ENCODE results near the gene RIPPLY3. TPM values are rescaled to one million over a fixed set of nuclear protein-coding genes. Genes with fewer than 3 reads are reported as not detected.

RIPPLY3 gene
- total and polyA plus RNA-seq, 7 experiments from 2014 or later, result not detected

GRCh38 chr21:37039411-37040075 is 33.0 kb downstream of the RIPPLY3 start:
- no peak overlapping the region for H3K27ac ChIP-seq (ENCODE audit: low read depth, low read length)
- intact Hi-C loops (cut with micrococcal nuclease), result no loop called here
- Mint-ChIP-seq H3K4me1 (peaks cover 0 to 4% (median under 1%) of the 10 kb centered on the region in 7 donors), H3K27ac (no peak overlapping the region), H3K27me3 (peaks cover 0 to 3% (median 0%) of the 10 kb centered on the region in 5 donors), H3K4me3 (no peak overlapping the region), H3K36me3 (no peaks in the 10 kb centered on the region), H3K9me3 (no peaks in the 10 kb centered on the region)
- H3K4me3 ChIP-seq (ENCODE audit: low read length), result no peak overlapping the region
- ATAC-seq, result no peak
- no peaks in the 10 kb centered on the region for H3K9me3 ChIP-seq (ENCODE audit: control insufficient read depth in 2 of 3, low read length in 3 of 3)
- POLR2A ChIA-PET, result no interaction called here
- H3K36me3 ChIP-seq (ENCODE audit: control insufficient read depth in 2 of 3, insufficient read depth in 3 of 3, low read length in 3 of 3), result no peaks in the 10 kb centered on the region
- no peaks in the 10 kb centered on the region for H3K27me3 ChIP-seq (ENCODE audit: control insufficient read depth in 2 of 2, insufficient read depth in 2 of 2, low read length in 2 of 2)
- peaks cover 0 to under 1% of the 10 kb centered on the region in 2 donors for H3K4me1 ChIP-seq (ENCODE audit: control insufficient read depth in 2 of 2, insufficient read depth in 2 of 2, low read length in 2 of 2)
- DNase-seq, result no peak
- CTCF ChIA-PET, result no interaction called here

- no peaks in the 10 kb centered on the region for H3K9me3 Mint-ChIP-seq
- no peak for ATAC-seq
- peaks cover 5 to 6% of the 10 kb centered on the region in 2 donors for H3K4me1 ChIP-seq (ENCODE audit: control insufficient read depth in 2 of 2, insufficient read depth in 2 of 2, low read length in 2 of 2)
- no peak overlapping the region for H3K27ac Mint-ChIP-seq
- no peaks in the 10 kb centered on the region for H3K27me3 ChIP-seq (ENCODE audit: control insufficient read depth in 2 of 2, insufficient read depth in 2 of 2, low read length in 2 of 2)
- intact Hi-C loops (cut with micrococcal nuclease), result no loop called here
- CTCF ChIA-PET, result no interaction called here
- no peak overlapping the region for H3K4me3 Mint-ChIP-seq
- H3K9me3 ChIP-seq (ENCODE audit: control insufficient read depth in 2 of 3, low read length in 3 of 3), result no peaks in the 10 kb centered on the region
- H3K4me1 Mint-ChIP-seq, result peaks cover 0 to 9% (median 7%) of the 10 kb centered on the region in 7 donors
- H3K36me3 ChIP-seq (ENCODE audit: control insufficient read depth in 2 of 3, insufficient read depth in 3 of 3, low read length in 3 of 3), result no peaks in the 10 kb centered on the region
- no peak overlapping the region for H3K27ac ChIP-seq (ENCODE audit: low read depth, low read length)
- peaks cover 0 to 3% (median 0%) of the 10 kb centered on the region in 5 donors for H3K27me3 Mint-ChIP-seq
- no peak overlapping the region for H3K4me3 ChIP-seq (ENCODE audit: low read length)
- no peak for DNase-seq
- H3K36me3 Mint-ChIP-seq, result no peaks in the 10 kb centered on the region
- POLR2A ChIA-PET, result no interaction called here
Observed at GRCh38 chr21:37040212-37040611, 33.7 kb downstream of the RIPPLY3 start.

GRCh38 chr21:37041706-37042271 is 35.3 kb downstream of the RIPPLY3 start:
- ChIA-PET POLR2A (no interaction called here), CTCF (interaction anchor here (0.8 kb wide), 1 partner anchor 407 kb away, joined by 3 read pairs; no protein-coding TSS in a partner anchor)
- no peak overlapping the region for H3K27ac ChIP-seq (ENCODE audit: low read depth, low read length)
- no peaks in the 10 kb centered on the region for H3K36me3 ChIP-seq (ENCODE audit: control insufficient read depth in 2 of 3, insufficient read depth in 3 of 3, low read length in 3 of 3)
- Mint-ChIP-seq H3K4me1 (peaks cover 0 to 15% (median 14%) of the 10 kb centered on the region in 7 donors), H3K27ac (no peak overlapping the region), H3K27me3 (peaks cover 0 to 9% (median 2%) of the 10 kb centered on the region in 5 donors), H3K9me3 (no peaks in the 10 kb centered on the region), H3K4me3 (no peak overlapping the region), H3K36me3 (no peaks in the 10 kb centered on the region)
- no peaks in the 10 kb centered on the region for H3K27me3 ChIP-seq (ENCODE audit: control insufficient read depth in 2 of 2, insufficient read depth in 2 of 2, low read length in 2 of 2)
- no peak overlapping the region for H3K4me3 ChIP-seq (ENCODE audit: low read length)
- H3K4me1 ChIP-seq (ENCODE audit: control insufficient read depth in 2 of 2, insufficient read depth in 2 of 2, low read length in 2 of 2), result peaks cover 10 to 11% of the 10 kb centered on the region in 2 donors
- DNase-seq (no peak), ATAC-seq (no peak)
- intact Hi-C loops (cut with micrococcal nuclease), result no loop called here
- no peaks in the 10 kb centered on the region for H3K9me3 ChIP-seq (ENCODE audit: control insufficient read depth in 2 of 3, low read length in 3 of 3)

- Histone ChIP-seq H3K27ac (ENCODE audit: low read depth, low read length) (no peak overlapping the region), H3K36me3 (ENCODE audit: control insufficient read depth in 2 of 3, insufficient read depth in 3 of 3, low read length in 3 of 3) (no peaks in the 10 kb centered on the region), H3K4me1 (ENCODE audit: control insufficient read depth in 2 of 2, insufficient read depth in 2 of 2, low read length in 2 of 2) (peaks cover 10 to 11% of the 10 kb centered on the region in 2 donors), H3K9me3 (ENCODE audit: control insufficient read depth in 2 of 3, low read length in 3 of 3) (no peaks in the 10 kb centered on the region), H3K4me3 (ENCODE audit: low read length) (no peak overlapping the region), H3K27me3 (ENCODE audit: control insufficient read depth in 2 of 2, insufficient read depth in 2 of 2, low read length in 2 of 2) (no peaks in the 10 kb centered on the region)
- no peak for DNase-seq
- peaks cover 0 to 15% (median 14%) of the 10 kb centered on the region in 7 donors for H3K4me1 Mint-ChIP-seq
- intact Hi-C loops (cut with micrococcal nuclease), result no loop called here
- no peak for ATAC-seq
- peaks cover 0 to 14% (median 6%) of the 10 kb centered on the region in 5 donors for H3K27me3 Mint-ChIP-seq
- CTCF ChIA-PET, result no interaction called here
- no peak overlapping the region for H3K27ac Mint-ChIP-seq
- H3K36me3 Mint-ChIP-seq, result no peaks in the 10 kb centered on the region
- POLR2A ChIA-PET, result no interaction called here
- no peak overlapping the region for H3K4me3 Mint-ChIP-seq
- peaks cover 0 to 1% (median 0%) of the 10 kb centered on the region in 11 donors for H3K9me3 Mint-ChIP-seq
Observed at GRCh38 chr21:37043818-37044217, 37.3 kb downstream of the RIPPLY3 start.

GRCh38 chr21:37044643-37045042 is 38.1 kb downstream of the RIPPLY3 start:
- Histone ChIP-seq H3K4me1 (ENCODE audit: control insufficient read depth in 2 of 2, insufficient read depth in 2 of 2, low read length in 2 of 2) (peaks cover 10 to 11% of the 10 kb centered on the region in 2 donors), H3K27me3 (ENCODE audit: control insufficient read depth in 2 of 2, insufficient read depth in 2 of 2, low read length in 2 of 2) (no peaks in the 10 kb centered on the region), H3K27ac (ENCODE audit: low read depth, low read length) (no peak overlapping the region), H3K4me3 (ENCODE audit: low read length) (no peak overlapping the region), H3K36me3 (ENCODE audit: control insufficient read depth in 2 of 3, insufficient read depth in 3 of 3, low read length in 3 of 3) (no peaks in the 10 kb centered on the region), H3K9me3 (ENCODE audit: control insufficient read depth in 2 of 3, low read length in 3 of 3) (no peaks in the 10 kb centered on the region)
- Mint-ChIP-seq H3K4me3 (peak overlapping the region in 1 of 10 donors; percentile 24), H3K4me1 (peaks cover 0 to 15% (median 14%) of the 10 kb centered on the region in 7 donors), H3K9me3 (peaks cover 0 to 1% (median 0%) of the 10 kb centered on the region in 11 donors), H3K27ac (peak overlapping the region in 4 of 9 donors; percentile 10 to 88 (median 29)), H3K36me3 (no peaks in the 10 kb centered on the region), H3K27me3 (peaks cover 0 to 17% (median 6%) of the 10 kb centered on the region in 5 donors)
- DNase-seq (no peak), ATAC-seq (no peak)
- CTCF ChIA-PET, result no interaction called here
- POLR2A ChIA-PET, result no interaction called here
- intact Hi-C loops (cut with micrococcal nuclease), result no loop called here

GRCh38 chr21:37045149-37045548 is 38.6 kb downstream of the RIPPLY3 start:
- H3K4me3 Mint-ChIP-seq, result peak overlapping the region in 1 of 10 donors; percentile 24
- H3K4me1 Mint-ChIP-seq, result peaks cover 0 to 15% (median 14%) of the 10 kb centered on the region in 7 donors
- peaks cover 10 to 11% of the 10 kb centered on the region in 2 donors for H3K4me1 ChIP-seq (ENCODE audit: control insufficient read depth in 2 of 2, insufficient read depth in 2 of 2, low read length in 2 of 2)
- H3K36me3 Mint-ChIP-seq, result no peaks in the 10 kb centered on the region
- H3K9me3 Mint-ChIP-seq, result peaks cover 0 to 1% (median 0%) of the 10 kb centered on the region in 11 donors
- H3K4me3 ChIP-seq (ENCODE audit: low read length), result no peak overlapping the region
- H3K36me3 ChIP-seq (ENCODE audit: control insufficient read depth in 2 of 3, insufficient read depth in 3 of 3, low read length in 3 of 3), result no peaks in the 10 kb centered on the region
- CTCF ChIA-PET, result no interaction called here
- POLR2A ChIA-PET, result interaction anchor here (1.2 kb wide), 1 partner anchor 27 kb away, joined by 4 read pairs; the partner anchor contains the start of genes PIGP and TTC3
- H3K27me3 ChIP-seq (ENCODE audit: control insufficient read depth in 2 of 2, insufficient read depth in 2 of 2, low read length in 2 of 2), result no peaks in the 10 kb centered on the region
- no peak overlapping the region for H3K27ac ChIP-seq (ENCODE audit: low read depth, low read length)
- H3K27me3 Mint-ChIP-seq, result peaks cover 0 to 21% (median 7%) of the 10 kb centered on the region in 5 donors
- DNase-seq, result peak in 6 of 9 donors; percentile 2 to 25 (median 17)
- no peaks in the 10 kb centered on the region for H3K9me3 ChIP-seq (ENCODE audit: control insufficient read depth in 2 of 3, low read length in 3 of 3)
- H3K27ac Mint-ChIP-seq, result peak overlapping the region in 5 of 9 donors; percentile 10 to 56 (median 38)
- intact Hi-C loops (cut with micrococcal nuclease), result no loop called here
- ATAC-seq, result peak; percentile 68
